ENCODE results near the gene FAM236B.
"Not testable (repeated sequence)": the region's sequence is repeated elsewhere in the genome, so short reads cannot be mapped to it uniquely, and the experiment has no call there.

GRCh38 chrX:72783365-72783936 is 991 bp upstream of the FAM236B start:
- not testable (repeated sequence) for TF ChIP-seq CTCF (conservative IDR thresholded peaks at IDR 0.05; ENCODE audit: low read depth, low read length); EZH2 (IDR thresholded peaks at IDR 0.05; ENCODE audit: borderline replicate concordance, low read depth, low read length, poor library complexity, severe bottlenecking)

All from A673 (cell line).